GM18868 (cell line): ENCODE results near the gene ZFR2.
"Not testable (repeated sequence)": the region's sequence is repeated elsewhere in the genome, so short reads cannot be mapped to it uniquely, and the experiment has no call there.

Source experiments
- ATAC-seq: cut with Tn5 transposase; IDR thresholded peaks from one replicate; pipeline ENCODE4 v1.9.1; 2021; ENCODE audit warnings: mild to moderate bottlenecking, moderate library complexity; ENCODE audit not compliant: unreplicated experiment

Gene ZFR2

DNA sequence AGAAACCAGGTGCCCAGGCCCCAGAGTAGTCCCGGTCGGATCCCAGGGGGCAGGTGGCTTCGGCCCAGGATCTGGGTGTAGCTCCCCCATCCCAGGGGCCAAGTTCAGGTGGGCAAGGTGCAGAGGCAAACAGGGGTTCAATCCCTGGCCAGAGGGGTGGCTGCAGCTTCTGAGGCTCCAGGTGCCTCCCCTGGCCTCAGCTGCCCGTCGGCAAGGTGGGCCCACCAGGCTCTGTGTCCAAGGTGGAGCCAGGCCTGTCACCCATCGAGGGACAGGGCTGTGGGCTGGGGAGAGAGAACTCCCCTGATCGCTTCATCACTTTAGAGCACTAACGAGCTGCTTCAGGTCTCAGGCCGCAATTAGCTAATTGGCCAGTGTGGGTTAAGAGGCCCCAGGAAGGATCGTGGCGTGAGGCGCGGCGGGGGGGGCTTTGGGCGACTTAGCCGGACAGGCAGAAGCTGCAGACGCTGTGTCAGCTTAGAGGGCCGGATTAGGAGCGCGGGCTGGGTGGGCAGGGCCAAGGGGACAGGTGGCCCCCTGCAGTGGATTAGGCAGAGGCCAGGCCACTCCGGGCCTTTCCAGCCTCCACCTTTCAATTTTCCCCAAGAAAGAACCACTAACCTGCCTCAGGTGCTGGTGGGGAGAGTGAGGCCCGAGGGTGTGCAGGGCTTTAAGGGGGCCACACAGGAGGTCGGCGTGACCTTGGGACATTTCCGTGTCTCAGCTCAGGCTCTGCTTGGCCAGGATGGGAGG lies 94.0 kb downstream of the ZFR2 start:
- no peak for ATAC-seq

GRCh38 chr19:3773814-3774515 lies 94.9 kb downstream of the ZFR2 start:
- ATAC-seq, result no peak

GRCh38 chr19:3771906-3772455 lies 96.9 kb downstream of the ZFR2 start, which contains the start of gene RAX2:
TSS of gene RAX2 (minus strand) at chr19:3772228. CDS start at chr19:3771742, 486 bp downstream.
- no peak for ATAC-seq

DNA sequence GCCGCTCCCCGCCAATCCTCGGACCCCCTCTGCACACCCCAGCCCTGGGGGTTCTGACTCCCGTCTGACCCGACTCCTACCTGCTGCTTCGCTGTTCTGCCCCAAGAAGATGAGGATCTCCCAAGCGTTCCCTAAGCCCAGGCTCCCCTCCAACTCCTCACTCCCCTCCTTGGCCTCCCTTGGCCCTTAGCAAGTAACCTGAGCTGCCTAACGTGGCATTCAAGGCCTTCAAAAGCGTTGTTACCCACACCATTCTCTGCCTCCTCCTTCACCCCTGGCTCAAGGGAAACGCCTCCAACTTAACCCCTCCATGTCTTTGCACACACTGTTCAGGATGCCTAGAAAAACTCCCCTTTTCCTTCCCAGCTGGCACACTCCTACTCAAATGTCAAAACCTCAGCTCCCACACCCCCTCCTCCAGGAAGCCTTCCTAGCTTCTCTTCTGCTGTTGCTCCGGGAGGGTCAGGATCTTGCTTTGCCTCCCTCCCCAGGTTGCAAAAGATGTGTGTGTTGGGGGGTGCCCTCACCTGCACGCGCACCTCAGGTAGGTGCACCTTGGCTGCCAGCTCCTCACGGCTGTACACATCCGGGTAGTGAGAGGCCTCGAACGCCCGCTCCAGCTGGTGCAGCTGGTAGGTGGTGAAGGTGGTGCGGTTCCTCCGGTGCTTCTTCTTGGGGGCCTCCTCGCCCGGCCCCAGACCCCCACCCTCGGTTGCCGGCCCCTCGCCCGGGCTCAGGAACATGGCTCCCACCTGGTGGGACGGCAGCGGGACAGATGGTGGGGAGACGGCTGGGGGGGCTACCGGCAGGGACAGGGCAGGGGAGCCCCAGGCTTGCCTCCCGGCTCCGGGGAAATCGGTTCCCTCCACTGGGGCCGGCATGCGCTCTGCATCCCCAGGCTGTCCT lies 97.6 kb downstream of the ZFR2 start:
- no peak for ATAC-seq

GRCh38 chr19:3770136-3770999 lies 98.5 kb downstream of the ZFR2 start:
- no peak for ATAC-seq

- ATAC-seq, result no peak
Measured at GRCh38 chr19:3769494-3769893, 99.3 kb downstream of the ZFR2 start.

- ATAC-seq, result no peak
Measured at GRCh38 chr19:3768748-3769099, 100.1 kb downstream of the ZFR2 start.

GRCh38 chr19:3768015-3768747 lies 100.7 kb downstream of the ZFR2 start:
- no peak for ATAC-seq

DNA sequence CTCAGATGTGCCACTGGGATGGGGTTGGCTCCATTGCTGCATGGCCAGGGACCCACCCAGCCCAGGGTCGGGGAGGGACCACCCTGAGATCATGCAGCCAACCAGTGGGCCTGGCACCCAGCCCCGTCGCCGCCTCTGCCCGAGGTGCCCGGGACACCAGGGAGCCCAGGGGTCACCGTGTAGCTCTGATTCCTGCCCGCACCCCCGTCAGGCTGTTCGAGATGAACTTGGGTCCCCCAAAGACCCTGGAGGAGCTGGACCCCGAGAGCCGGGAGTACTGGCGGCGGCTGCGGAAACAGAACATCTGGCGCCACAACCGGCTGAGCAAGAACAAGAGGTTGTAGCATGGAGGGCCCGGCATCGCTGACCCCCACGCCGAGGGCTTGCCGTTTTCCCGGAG lies 101.8 kb downstream of the ZFR2 start:
- no peak for ATAC-seq

GRCh38 chr19:3766520-3766919 lies 102.3 kb downstream of the ZFR2 start:
- ATAC-seq, result no peak

GRCh38 chr19:3765757-3766156 lies 103.1 kb downstream of the ZFR2 start:
- not testable (repeated sequence) for ATAC-seq

- no peak for ATAC-seq
Measured at GRCh38 chr19:3765121-3765520, 103.7 kb downstream of the ZFR2 start.

DNA sequence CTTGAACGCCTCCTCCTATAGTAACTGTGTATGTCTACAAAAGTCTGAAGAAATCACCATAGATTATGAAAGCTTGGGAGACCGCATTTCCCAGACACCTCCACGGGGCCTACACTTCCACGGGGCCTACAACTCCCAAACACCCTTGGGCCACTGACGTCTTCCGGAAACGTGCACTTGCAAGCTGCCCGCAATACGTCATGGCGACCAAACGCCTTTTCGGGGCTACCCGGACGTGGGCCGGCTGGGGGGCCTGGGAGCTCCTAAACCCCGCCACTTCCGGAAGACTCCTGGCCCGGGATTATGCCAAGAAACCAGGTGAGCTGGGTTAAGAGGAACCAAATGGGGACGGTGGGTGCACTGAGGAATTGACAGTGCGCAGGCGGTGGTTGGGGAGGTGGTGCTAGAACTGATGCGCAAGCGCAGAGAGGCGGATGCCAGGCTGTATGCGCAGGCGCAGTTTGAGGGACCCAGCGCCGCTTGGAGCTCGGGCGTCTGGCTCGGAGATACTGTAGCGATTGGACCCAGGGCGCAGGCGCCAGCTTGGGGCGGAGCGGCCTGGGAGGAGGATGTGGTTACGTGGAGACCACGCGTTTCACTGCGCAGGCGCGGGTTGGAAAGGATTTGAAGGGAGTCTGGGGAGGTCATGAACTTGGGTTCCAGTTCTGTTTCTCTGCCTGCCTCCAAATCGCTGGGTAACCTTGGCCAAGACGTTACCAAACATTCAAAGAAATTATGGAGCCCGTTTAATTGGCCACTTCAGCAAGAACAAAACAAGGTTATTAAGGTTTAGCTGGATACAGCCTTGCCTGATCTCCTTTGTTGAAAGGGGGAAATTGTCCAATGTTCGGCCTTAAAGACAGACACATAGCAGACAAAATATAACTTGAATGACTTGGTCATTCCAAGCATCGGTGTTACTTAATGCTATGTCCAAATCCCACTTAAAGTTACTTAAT lies 106.1 kb downstream of the ZFR2 start, which contains the start of gene MRPL54:
TSS of gene MRPL54 (plus strand) at position 182 of the 959 bp plus-strand sequence. CDS start at position 201, 19 bp downstream.
- peak; percentile 72 for ATAC-seq

- no peak for ATAC-seq
Measured at GRCh38 chr19:3762130-3762473, 106.7 kb downstream of the ZFR2 start.

GRCh38 chr19:3761382-3762129 lies 107.3 kb downstream of the ZFR2 start, which contains the start of gene APBA3:
TSS of gene APBA3 (minus strand) at chr19:3761692. CDS start at chr19:3760264, 1,428 bp downstream.
- peak; percentile 54 for ATAC-seq

GRCh38 chr19:3760871-3761361 lies 107.9 kb downstream of the ZFR2 start:
- no peak for ATAC-seq
